ENCODE results near the gene SCAF1.

Gene SCAF1

GRCh38 chr19:49688531-49689132 lies 46.6 kb downstream of the SCAF1 start:
- DNase-seq: no peak

DNA sequence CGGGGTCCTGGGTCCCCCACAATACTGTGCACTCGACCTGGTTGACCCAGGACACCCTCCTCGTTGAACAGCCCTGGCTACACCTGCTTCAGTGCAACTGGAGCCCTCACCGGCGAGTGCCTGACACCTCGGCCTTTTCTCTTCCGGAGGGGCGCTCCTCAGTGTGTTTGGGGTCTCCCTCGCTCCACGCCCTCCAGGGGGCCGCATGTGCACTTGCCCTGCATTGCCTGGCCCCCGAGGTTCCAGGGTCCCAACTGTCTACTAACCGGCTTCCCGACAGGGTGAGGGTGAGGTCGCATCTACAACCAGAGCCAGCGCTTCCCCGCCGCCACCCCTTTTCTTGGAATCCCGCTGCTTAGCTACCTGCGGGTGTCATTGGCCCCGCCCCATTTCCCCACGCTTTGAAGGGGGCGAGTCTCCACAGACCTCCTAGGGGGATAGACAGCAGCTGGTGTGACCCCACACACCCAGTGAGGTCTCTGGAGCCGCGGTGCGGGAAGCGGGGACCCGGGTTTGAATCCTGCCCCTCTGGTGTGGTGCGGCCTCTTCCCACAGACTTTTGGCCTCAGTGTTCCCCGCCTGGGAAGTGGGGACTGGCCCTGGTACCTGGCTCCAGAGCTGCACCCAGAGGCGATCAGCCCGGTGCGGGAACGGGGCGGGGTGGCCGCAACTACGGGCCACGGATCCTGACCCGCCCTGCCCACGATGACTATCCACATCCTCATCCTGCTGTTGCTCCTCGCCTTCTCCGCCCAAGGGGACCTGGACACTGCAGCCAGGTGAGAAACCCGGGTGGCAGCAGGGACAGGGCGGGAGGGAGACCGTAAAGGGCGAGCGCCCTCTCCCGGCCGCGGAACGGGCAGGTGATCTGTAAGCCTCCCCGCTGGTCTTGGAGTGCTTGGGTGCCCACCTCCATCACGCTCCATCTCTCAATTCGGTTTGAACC lies 47.4 kb downstream of the SCAF1 start, which contains the start of gene ADM5:
TSS of gene ADM5 (plus strand) at position 462 of the 946 bp plus-strand sequence. CDS start at position 706, 244 bp downstream.
- DNase-seq: peak; percentile 39 to 43

- no peak for DNase-seq
Observed at GRCh38 chr19:49690079-49690655, 48.2 kb downstream of the SCAF1 start.

DNA sequence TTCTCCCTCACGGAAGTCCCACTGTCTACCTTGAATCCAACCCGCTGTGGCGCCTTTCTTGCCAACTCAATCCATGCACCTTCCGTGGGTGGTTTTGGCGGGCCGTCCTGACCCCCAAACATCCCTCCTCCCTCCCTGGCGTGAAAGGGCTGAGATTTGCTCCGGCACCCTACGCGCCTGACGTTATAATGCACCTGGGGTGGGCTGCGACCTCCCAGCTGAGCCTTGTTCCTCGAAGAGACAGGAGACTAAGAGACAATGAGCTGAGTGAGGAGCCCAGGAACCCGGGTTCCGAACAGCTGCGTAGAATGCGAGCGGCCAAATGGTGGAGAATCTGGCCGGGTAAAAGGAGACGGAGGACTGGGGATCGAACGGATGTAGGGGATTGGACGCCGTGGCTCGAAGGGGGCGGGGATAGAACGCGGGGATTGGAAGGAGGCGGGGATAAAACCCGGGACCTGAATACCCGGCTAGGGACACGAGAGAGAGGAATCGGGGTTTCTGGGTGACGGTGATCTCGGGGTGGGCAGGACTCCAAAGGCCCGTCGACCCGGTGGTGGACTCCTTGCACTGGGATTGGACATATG lies 48.7 kb downstream of the SCAF1 start, which contains the start of gene CPT1C:
TSS of gene CPT1C (plus strand) at position 461 of the 587 bp plus-strand sequence. CDS start 1,137 bp downstream, outside the sequence.
- DNase-seq: peak; percentile 86 to 94

DNA sequence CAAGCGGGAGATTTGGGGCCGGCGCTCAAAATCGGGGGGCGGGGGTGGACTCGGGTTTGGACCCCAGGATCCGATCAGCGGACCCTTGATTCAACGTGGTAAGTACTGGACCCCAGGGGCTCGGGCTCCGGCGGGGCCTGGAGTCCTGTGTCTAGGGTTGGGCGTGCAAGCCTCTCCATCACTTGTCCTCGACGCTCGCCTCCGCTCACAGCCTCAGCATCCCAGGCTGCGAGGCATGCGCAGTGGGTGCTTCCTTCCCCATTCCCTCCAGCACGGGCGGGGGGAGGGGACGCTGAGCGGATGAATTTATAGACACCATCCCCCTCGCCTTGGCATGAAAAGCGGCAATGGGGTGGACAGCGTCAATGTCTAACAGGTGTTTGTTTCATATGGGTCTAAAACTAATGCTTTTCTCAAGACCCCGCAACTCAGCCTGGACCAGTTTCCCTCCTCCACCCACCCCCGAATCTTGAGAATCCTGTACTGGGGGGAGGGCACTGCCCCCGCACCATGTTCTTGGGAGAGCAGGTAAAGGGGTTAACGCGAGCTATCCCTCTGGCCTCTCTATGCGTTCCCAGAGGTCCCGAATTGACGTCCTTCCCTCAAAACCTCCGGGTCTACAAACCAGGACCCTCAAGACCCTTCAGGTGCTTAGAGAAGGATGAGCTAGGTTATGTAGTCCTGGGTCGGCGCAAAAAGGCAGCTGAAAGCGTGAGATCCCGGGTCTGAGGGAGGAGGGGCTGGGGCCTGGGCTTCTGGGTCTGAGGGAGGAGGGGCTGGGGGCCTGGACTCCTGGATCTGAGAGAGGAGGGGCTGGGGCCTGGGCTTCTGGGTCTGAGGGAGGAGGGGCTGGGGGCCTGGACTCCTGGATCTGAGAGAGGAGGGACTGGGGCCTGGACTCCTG lies 49.5 kb downstream of the SCAF1 start:
- peak; percentile 65 to 84 for DNase-seq

- no peak for DNase-seq
Observed at GRCh38 chr19:49692147-49692506, 50.1 kb downstream of the SCAF1 start.

DNA sequence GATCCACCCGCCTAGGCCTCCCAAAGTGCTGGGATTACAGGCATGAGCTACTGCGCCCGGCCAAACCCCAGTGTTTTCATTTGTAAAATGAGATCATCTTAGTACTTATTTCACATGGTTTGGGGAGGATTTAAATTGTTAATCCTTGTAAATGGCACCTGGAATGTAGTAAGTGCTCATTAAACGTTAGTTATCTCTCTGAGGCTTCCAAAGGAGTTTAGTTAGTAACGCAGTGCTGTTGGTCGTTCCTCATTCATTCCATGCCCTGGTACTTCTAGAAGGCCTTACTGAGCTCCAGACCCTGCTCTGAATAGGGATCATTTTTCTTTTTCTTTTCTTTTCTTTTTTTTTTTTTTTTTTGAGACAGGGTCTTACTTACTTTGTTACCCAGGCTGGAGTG lies 54.1 kb downstream of the SCAF1 start:
- no peak for DNase-seq

- no peak for DNase-seq
Observed at GRCh38 chr19:49696865-49697264, 54.9 kb downstream of the SCAF1 start.

DNA sequence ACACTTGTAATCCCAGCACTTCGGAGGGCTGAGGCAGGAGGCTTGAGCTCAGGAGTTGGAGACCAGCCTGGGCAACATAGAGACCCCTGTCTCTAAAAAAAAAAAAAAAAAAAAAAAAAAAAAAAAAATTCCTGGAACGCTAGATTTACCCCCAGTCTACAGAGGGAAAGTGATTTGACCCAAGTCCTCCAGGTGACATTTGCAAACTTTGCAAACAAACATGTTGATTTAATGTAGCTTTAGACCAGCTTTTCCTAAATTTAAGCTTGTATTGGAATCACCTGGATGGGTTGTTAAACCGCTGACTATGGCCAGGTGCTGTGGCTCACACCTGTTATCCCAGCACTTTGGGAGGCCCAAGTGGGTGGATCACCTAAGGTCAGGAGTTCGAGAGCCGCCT lies 57.4 kb downstream of the SCAF1 start:
- no peak for DNase-seq

GRCh38 chr19:49700563-49700962 lies 58.6 kb downstream of the SCAF1 start:
- DNase-seq: no peak

- DNase-seq: no peak
Observed at GRCh38 chr19:49701271-49701786, 59.3 kb downstream of the SCAF1 start.

DNA sequence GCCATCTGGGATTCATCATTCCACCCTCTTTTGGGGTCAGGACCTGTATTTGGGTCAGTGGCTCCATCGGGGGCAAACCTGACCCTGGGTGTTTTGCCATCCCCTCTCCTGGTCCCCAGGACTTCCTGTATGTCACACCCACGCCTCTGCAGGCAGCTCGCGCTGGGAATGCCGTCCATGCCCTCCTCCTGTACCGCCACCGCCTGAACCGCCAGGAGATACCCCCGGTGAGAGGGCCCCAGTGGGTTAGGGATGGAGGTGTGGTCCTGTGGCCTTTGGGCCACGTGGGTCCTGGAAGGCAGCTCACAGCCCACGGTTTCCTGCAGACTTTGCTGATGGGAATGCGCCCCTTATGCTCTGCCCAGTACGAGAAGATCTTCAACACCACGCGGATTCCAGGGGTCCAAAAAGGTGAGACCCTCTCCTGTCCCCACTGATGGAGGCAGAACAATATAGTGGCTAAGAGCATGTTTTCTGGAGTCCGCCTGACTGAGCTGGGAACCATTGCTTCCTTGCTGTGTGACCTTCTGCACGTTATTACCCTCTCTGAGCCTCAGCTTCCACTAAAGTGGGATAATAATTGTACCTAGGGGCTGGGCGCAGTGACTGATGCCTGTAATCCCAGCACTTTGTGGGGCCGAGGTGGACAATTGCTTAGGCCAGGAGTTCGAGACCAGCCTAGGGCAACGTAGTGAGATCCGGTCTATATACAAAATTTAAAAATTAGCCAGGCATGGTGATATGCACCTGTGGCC lies 63.1 kb downstream of the SCAF1 start:
- no peak for DNase-seq

DNA sequence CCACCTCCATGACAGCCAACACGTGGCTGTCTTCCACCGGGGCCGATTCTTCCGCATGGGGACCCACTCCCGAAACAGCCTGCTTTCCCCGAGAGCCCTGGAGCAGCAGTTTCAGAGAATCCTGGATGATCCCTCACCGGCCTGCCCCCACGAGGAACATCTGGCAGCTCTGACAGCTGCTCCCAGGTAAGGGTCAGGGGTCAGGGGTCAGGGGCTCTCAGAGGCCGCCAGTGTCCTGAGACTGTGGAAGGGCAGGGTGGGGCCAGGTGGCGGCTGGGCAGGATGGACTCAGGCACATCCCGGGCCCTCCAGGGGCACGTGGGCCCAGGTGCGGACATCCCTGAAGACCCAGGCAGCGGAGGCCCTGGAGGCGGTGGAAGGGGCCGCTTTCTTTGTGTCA lies 63.9 kb downstream of the SCAF1 start:
- no peak for DNase-seq
